Measurements from ENCODE around the gene FAM240B.

FAM240B gene

DNA sequence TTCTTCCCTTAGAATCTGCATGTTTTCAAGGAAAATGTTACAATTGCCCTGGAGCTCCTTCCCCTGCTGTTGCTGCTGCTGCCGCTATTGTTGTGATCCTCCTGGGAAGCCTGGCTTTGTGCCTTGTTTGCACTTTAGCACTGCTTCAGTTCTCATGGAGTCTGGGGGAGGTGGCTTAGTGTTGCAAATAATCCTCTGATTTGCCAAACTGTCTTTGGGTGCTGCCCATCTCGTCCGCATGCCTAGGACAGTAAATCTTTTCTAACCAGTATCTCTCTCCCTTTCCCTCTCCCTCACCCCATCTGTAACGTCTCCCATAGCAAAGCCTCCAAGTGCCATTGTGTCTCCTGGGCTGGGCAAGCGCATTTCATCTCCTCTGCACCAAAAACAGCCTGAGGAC lies 30.3 kb downstream of the FAM240B start:
- H3K4me3 ChIP-seq (ENCODE audit: low read depth, low read length, poor library complexity, severe bottlenecking), result no peak overlapping the region
- H3K9ac ChIP-seq (ENCODE audit: low read length), result no peak overlapping the region
- no peaks in the 10 kb centered on the region for H3F3A ChIP-seq (ENCODE audit: insufficient read depth, low read length)
- no peaks in the 10 kb centered on the region for H3K9me2 ChIP-seq (ENCODE audit: low read depth, low read length)
- H3K27me3 ChIP-seq (ENCODE audit: insufficient read depth, low read length), result no peaks in the 10 kb centered on the region
- H3K27ac ChIP-seq (ENCODE audit: low read depth, low read length, poor library complexity, severe bottlenecking), result no peak overlapping the region
- no peak overlapping the region for H2AFZ ChIP-seq (ENCODE audit: low read length)
- H3K9me3 ChIP-seq (ENCODE audit: low read length), result no peaks in the 10 kb centered on the region
- H3K4me2 ChIP-seq (ENCODE audit: low read length), result no peak overlapping the region
- no peaks in the 10 kb centered on the region for H3K36me3 ChIP-seq (ENCODE audit: insufficient read depth, low read length)
- no peaks in the 10 kb centered on the region for H4K20me1 ChIP-seq (ENCODE audit: insufficient read depth, low read length)
- H3K79me2 ChIP-seq (ENCODE audit: insufficient read depth, low read length), result no peaks in the 10 kb centered on the region
- H3K4me1 ChIP-seq (ENCODE audit: insufficient read depth, low read length, severe bottlenecking), result no peaks in the 10 kb centered on the region
- TF ChIP-seq, protein P1, sequence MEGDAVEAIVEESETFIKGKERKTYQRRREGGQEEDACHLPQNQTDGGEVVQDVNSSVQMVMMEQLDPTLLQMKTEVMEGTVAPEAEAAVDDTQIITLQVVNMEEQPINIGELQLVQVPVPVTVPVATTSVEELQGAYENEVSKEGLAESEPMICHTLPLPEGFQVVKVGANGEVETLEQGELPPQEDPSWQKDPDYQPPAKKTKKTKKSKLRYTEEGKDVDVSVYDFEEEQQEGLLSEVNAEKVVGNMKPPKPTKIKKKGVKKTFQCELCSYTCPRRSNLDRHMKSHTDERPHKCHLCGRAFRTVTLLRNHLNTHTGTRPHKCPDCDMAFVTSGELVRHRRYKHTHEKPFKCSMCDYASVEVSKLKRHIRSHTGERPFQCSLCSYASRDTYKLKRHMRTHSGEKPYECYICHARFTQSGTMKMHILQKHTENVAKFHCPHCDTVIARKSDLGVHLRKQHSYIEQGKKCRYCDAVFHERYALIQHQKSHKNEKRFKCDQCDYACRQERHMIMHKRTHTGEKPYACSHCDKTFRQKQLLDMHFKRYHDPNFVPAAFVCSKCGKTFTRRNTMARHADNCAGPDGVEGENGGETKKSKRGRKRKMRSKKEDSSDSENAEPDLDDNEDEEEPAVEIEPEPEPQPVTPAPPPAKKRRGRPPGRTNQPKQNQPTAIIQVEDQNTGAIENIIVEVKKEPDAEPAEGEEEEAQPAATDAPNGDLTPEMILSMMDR (IDR thresholded peaks at IDR 0.05; ENCODE audit: low read length), result no peak
- no peak for TF ChIP-seq EZH2 (IDR thresholded peaks at IDR 0.05; ENCODE audit: borderline replicate concordance, low read length)

- Histone ChIP-seq H3K9me2 (ENCODE audit: low read depth, low read length) (no peaks in the 10 kb centered on the region), H3K4me2 (ENCODE audit: low read length) (no peak overlapping the region), H3K36me3 (ENCODE audit: insufficient read depth, low read length) (no peaks in the 10 kb centered on the region), H3F3A (ENCODE audit: insufficient read depth, low read length) (no peaks in the 10 kb centered on the region), H4K20me1 (ENCODE audit: insufficient read depth, low read length) (no peaks in the 10 kb centered on the region), H3K27me3 (ENCODE audit: insufficient read depth, low read length) (no peaks in the 10 kb centered on the region), H3K27ac (ENCODE audit: low read depth, low read length, poor library complexity, severe bottlenecking) (no peak overlapping the region), H3K79me2 (ENCODE audit: insufficient read depth, low read length) (no peaks in the 10 kb centered on the region), H3K4me1 (ENCODE audit: insufficient read depth, low read length, severe bottlenecking) (no peaks in the 10 kb centered on the region), H3K4me3 (ENCODE audit: low read depth, low read length, poor library complexity, severe bottlenecking) (no peak overlapping the region), H3K9ac (ENCODE audit: low read length) (no peak overlapping the region), H2AFZ (ENCODE audit: low read length) (no peak overlapping the region), H3K9me3 (ENCODE audit: low read length) (no peaks in the 10 kb centered on the region)
- TF ChIP-seq, protein P1 (IDR thresholded peaks at IDR 0.05; ENCODE audit: low read length), result no peak
- no peak for TF ChIP-seq EZH2 (IDR thresholded peaks at IDR 0.05; ENCODE audit: borderline replicate concordance, low read length)
Observed at GRCh38 chr9:38687992-38688391, 31.9 kb downstream of the FAM240B start.

- H3F3A ChIP-seq (ENCODE audit: insufficient read depth, low read length), result no peaks in the 10 kb centered on the region
- no peak overlapping the region for H3K4me2 ChIP-seq (ENCODE audit: low read length)
- H3K27me3 ChIP-seq (ENCODE audit: insufficient read depth, low read length), result 0 out of 2 replicates have a peak, but pooled peaks cover 2% of the 10 kb centered on the region
- no peaks in the 10 kb centered on the region for H3K4me1 ChIP-seq (ENCODE audit: insufficient read depth, low read length, severe bottlenecking)
- no peak overlapping the region for H3K27ac ChIP-seq (ENCODE audit: low read depth, low read length, poor library complexity, severe bottlenecking)
- no peak overlapping the region for H3K4me3 ChIP-seq (ENCODE audit: low read depth, low read length, poor library complexity, severe bottlenecking)
- no peaks in the 10 kb centered on the region for H3K79me2 ChIP-seq (ENCODE audit: insufficient read depth, low read length)
- H3K9me2 ChIP-seq (ENCODE audit: low read depth, low read length), result no peaks in the 10 kb centered on the region
- no peaks in the 10 kb centered on the region for H3K36me3 ChIP-seq (ENCODE audit: insufficient read depth, low read length)
- H4K20me1 ChIP-seq (ENCODE audit: insufficient read depth, low read length), result no peaks in the 10 kb centered on the region
- no peaks in the 10 kb centered on the region for H3K9me3 ChIP-seq (ENCODE audit: low read length)
- H3K9ac ChIP-seq (ENCODE audit: low read length), result no peak overlapping the region
- H2AFZ ChIP-seq (ENCODE audit: low read length), result no peak overlapping the region
- TF ChIP-seq, protein P1 (IDR thresholded peaks at IDR 0.05; ENCODE audit: low read length), result no peak
- no peak for TF ChIP-seq EZH2 (IDR thresholded peaks at IDR 0.05; ENCODE audit: borderline replicate concordance, low read length)
Observed at GRCh38 chr9:38687389-38687842, 32.5 kb downstream of the FAM240B start.

All from OCI-LY1 (cell line).